ENCODE results near the gene NAPSA. TPM values are rescaled to one million over a fixed set of nuclear protein-coding genes. Genes with fewer than 3 reads are reported as not detected.

The NAPSA gene
- total and polyA plus RNA-seq, 2 donors (not counting 1 experiment from before 2014, with no cell fraction given): 0.03 to 0.17 TPM

- Histone ChIP-seq H4K20me1 (ENCODE audit: control insufficient read depth, extremely low read depth, insufficient read depth, low read length) (no peaks in the 10 kb centered on the region), H3K9me3 (ENCODE audit: control insufficient read depth, insufficient read depth, low read depth, low read length) (no peaks in the 10 kb centered on the region), H3K27me3 (ENCODE audit: control insufficient read depth, insufficient read depth, low read length) (peaks cover 4% of the 10 kb centered on the region), H3K4me2 (ENCODE audit: extremely low read depth, insufficient read depth, low read length) (no peak overlapping the region), H2AFZ (ENCODE audit: low read length) (no peak overlapping the region), H3K4me1 (ENCODE audit: control insufficient read depth, extremely low read depth, insufficient read depth, low read length) (no peaks in the 10 kb centered on the region), H3K27ac (ENCODE audit: insufficient read depth, low read length) (no peak overlapping the region), H3K9ac (ENCODE audit: insufficient read depth, low read length) (no peak overlapping the region), H3K36me3 (ENCODE audit: control insufficient read depth, insufficient read depth, low read length) (no peaks in the 10 kb centered on the region), H3K79me2 (ENCODE audit: control insufficient read depth, insufficient read depth, low read length) (no peaks in the 10 kb centered on the region), H3K4me3 (replicated peaks in 1 of 4; ENCODE audit: control extremely low read depth in 1 of 4, insufficient read depth in 1 of 4, low read depth in 3 of 4, low read length in 4 of 4) (no peak overlapping the region)
- no peak for DNase-seq (ENCODE audit: low read depth in 2 of 2)
- TF ChIP-seq CTCF (conservative IDR thresholded peaks at IDR 0.05 in 1 of 2, IDR thresholded peaks at IDR 0.05 in 1 of 2; ENCODE audit: low read depth in 1 of 2, low read length in 2 of 2): no peak
- TF ChIP-seq EZH2 (IDR thresholded peaks at IDR 0.05; ENCODE audit: low read length, missing control alignments): no peak
These were observed 41.1 kb downstream of the NAPSA start for GRCh38 chr19:50324331-50324730.

GRCh38 chr19:50323782-50324133 lies 41.7 kb downstream of the NAPSA start:
- Histone ChIP-seq H3K27ac (ENCODE audit: insufficient read depth, low read length) (no peak overlapping the region), H3K9ac (ENCODE audit: insufficient read depth, low read length) (no peak overlapping the region), H3K4me1 (ENCODE audit: control insufficient read depth, extremely low read depth, insufficient read depth, low read length) (no peaks in the 10 kb centered on the region), H3K36me3 (ENCODE audit: control insufficient read depth, insufficient read depth, low read length) (no peaks in the 10 kb centered on the region), H3K4me3 (replicated peaks in 1 of 4; ENCODE audit: control extremely low read depth in 1 of 4, insufficient read depth in 1 of 4, low read depth in 3 of 4, low read length in 4 of 4) (no peak overlapping the region), H2AFZ (ENCODE audit: low read length) (no peak overlapping the region), H4K20me1 (ENCODE audit: control insufficient read depth, extremely low read depth, insufficient read depth, low read length) (no peaks in the 10 kb centered on the region), H3K79me2 (ENCODE audit: control insufficient read depth, insufficient read depth, low read length) (no peaks in the 10 kb centered on the region), H3K9me3 (ENCODE audit: control insufficient read depth, insufficient read depth, low read depth, low read length) (no peaks in the 10 kb centered on the region), H3K27me3 (ENCODE audit: control insufficient read depth, insufficient read depth, low read length) (peaks cover 4% of the 10 kb centered on the region), H3K4me2 (ENCODE audit: extremely low read depth, insufficient read depth, low read length) (no peak overlapping the region)
- no peak for DNase-seq (ENCODE audit: low read depth in 2 of 2)
- TF ChIP-seq CTCF (conservative IDR thresholded peaks at IDR 0.05 in 1 of 2, IDR thresholded peaks at IDR 0.05 in 1 of 2; ENCODE audit: low read depth in 1 of 2, low read length in 2 of 2) (no peak), EZH2 (IDR thresholded peaks at IDR 0.05; ENCODE audit: low read length, missing control alignments) (no peak)

- Histone ChIP-seq H4K20me1 (ENCODE audit: control insufficient read depth, extremely low read depth, insufficient read depth, low read length) (no peaks in the 10 kb centered on the region), H3K27me3 (ENCODE audit: control insufficient read depth, insufficient read depth, low read length) (peaks cover 4% of the 10 kb centered on the region), H3K9me3 (ENCODE audit: control insufficient read depth, insufficient read depth, low read depth, low read length) (no peaks in the 10 kb centered on the region), H3K36me3 (ENCODE audit: control insufficient read depth, insufficient read depth, low read length) (no peaks in the 10 kb centered on the region), H2AFZ (ENCODE audit: low read length) (no peak overlapping the region), H3K27ac (ENCODE audit: insufficient read depth, low read length) (no peak overlapping the region), H3K9ac (ENCODE audit: insufficient read depth, low read length) (no peak overlapping the region), H3K4me1 (ENCODE audit: control insufficient read depth, extremely low read depth, insufficient read depth, low read length) (no peaks in the 10 kb centered on the region), H3K4me3 (replicated peaks in 1 of 4; ENCODE audit: control extremely low read depth in 1 of 4, insufficient read depth in 1 of 4, low read depth in 3 of 4, low read length in 4 of 4) (no peak overlapping the region), H3K79me2 (ENCODE audit: control insufficient read depth, insufficient read depth, low read length) (no peaks in the 10 kb centered on the region), H3K4me2 (ENCODE audit: extremely low read depth, insufficient read depth, low read length) (no peak overlapping the region)
- no peak for DNase-seq (ENCODE audit: low read depth in 2 of 2)
- no peak for TF ChIP-seq EZH2 (IDR thresholded peaks at IDR 0.05; ENCODE audit: low read length, missing control alignments)
- no peak for TF ChIP-seq CTCF (conservative IDR thresholded peaks at IDR 0.05 in 1 of 2, IDR thresholded peaks at IDR 0.05 in 1 of 2; ENCODE audit: low read depth in 1 of 2, low read length in 2 of 2)
These were observed 42.3 kb downstream of the NAPSA start for GRCh38 chr19:50322931-50323781.

All from fibroblast of lung (primary cell).